Neural crest cell (in vitro differentiated cells): ENCODE data around the gene PLPPR2. TPM values are rescaled to one million over a fixed set of nuclear protein-coding genes. Genes with fewer than 3 reads are reported as not detected.
A peak's percentile ranks its signal among the peaks of the same experiment; 100 is the strongest.
"Not testable (repeated sequence)": the region's sequence is repeated elsewhere in the genome, so short reads cannot be mapped to it uniquely, and the experiment has no call there.

ENCODE experiments used
- DNase-seq: peaks from one replicate; pipeline ENCODE4 v3.0.0; 2021; ENCODE audit warnings: low read depth, mixed read lengths, low spot score
- H3K27ac Mint-ChIP-seq: one replicate; pipeline ENCODE4 v1.8.0; 2021; ENCODE audit warnings: mild to moderate bottlenecking, mixed read lengths; ENCODE audit not compliant: unreplicated experiment
- H3K27me3 Mint-ChIP-seq: 2 replicates; pipeline ENCODE4 v1.8.0; 2021; ENCODE audit warnings: low read depth, mild to moderate bottlenecking, mixed read lengths
- H3K36me3 Mint-ChIP-seq: 2 replicates; pipeline ENCODE4 v1.8.0; 2021; ENCODE audit warnings: low read depth, mild to moderate bottlenecking, mixed read lengths
- H3K4me1 Mint-ChIP-seq: 2 replicates; pipeline ENCODE4 v1.8.0; 2021; ENCODE audit warnings: mixed read lengths
- H3K4me3 Mint-ChIP-seq: one replicate; pipeline ENCODE4 v1.8.0; 2021; ENCODE audit warnings: mild to moderate bottlenecking, mixed read lengths
- H3K9me3 Mint-ChIP-seq: 2 replicates; pipeline ENCODE4 v1.8.0; 2021; ENCODE audit warnings: mixed read lengths
- CTCF ChIP-seq: fragments of 200-600 bp; sonication (generic); conservative IDR thresholded peaks from 2 replicates; pipeline ENCODE4 v1.5.0; 2021; ENCODE audit warnings: antibody characterized with exemption, mild to moderate bottlenecking
- long read RNA-seq: library from polyadenylated mRNA; unstranded; transcript quantifications from one replicate; pipeline ENCODE4 v2.0.0, GENCODE V29; 2020
- total RNA-seq: library from RNA; stranded (reverse); gene quantifications from 2 replicates; pipeline ENCODE4 v1.2.1, GENCODE V29; 2021

Gene PLPPR2, protein sequence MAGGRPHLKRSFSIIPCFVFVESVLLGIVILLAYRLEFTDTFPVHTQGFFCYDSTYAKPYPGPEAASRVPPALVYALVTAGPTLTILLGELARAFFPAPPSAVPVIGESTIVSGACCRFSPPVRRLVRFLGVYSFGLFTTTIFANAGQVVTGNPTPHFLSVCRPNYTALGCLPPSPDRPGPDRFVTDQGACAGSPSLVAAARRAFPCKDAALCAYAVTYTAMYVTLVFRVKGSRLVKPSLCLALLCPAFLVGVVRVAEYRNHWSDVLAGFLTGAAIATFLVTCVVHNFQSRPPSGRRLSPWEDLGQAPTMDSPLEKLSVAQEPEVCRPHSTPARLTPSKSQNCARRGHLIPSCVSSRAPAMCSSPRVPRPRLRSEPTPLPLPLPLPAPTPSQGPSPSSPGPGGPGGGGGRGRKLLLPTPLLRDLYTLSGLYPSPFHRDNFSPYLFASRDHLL
- 10.3 and 12.3 TPM in 2 replicates for total RNA-seq
- long read RNA-seq, result 0 reads

GRCh38 chr19:11355160-11356073, at the start of gene PLPPR2:
Gene PLPPR2 (plus strand): TSS chr19:11355432. CDS start chr19:11357674, 2,242 bp downstream.
- H3K36me3 Mint-ChIP-seq, result no peaks in the 10 kb centered on the region
- DNase-seq, result peak; percentile 91
- peaks cover 25% of the 10 kb centered on the region for H3K27me3 Mint-ChIP-seq
- H3K4me3 Mint-ChIP-seq, result peak within 1 kb of the TSS; percentile 83
- H3K27ac Mint-ChIP-seq, result peak within 1 kb of the TSS; percentile 58
- no peak for TF ChIP-seq CTCF
- H3K4me1 Mint-ChIP-seq, result peaks cover 13% of the 10 kb centered on the region
- H3K9me3 Mint-ChIP-seq, result no peaks in the 10 kb centered on the region

- TF ChIP-seq CTCF, result no peak
- Mint-ChIP-seq H3K4me3 (no peak overlapping the region), H3K4me1 (no peaks in the 10 kb centered on the region), H3K27me3 (no peaks in the 10 kb centered on the region), H3K9me3 (no peaks in the 10 kb centered on the region), H3K27ac (no peak overlapping the region), H3K36me3 (no peaks in the 10 kb centered on the region)
- DNase-seq, result no peak
Observed at GRCh38 chr19:11306337-11306736, 48.9 kb upstream of the PLPPR2 start.

DNA sequence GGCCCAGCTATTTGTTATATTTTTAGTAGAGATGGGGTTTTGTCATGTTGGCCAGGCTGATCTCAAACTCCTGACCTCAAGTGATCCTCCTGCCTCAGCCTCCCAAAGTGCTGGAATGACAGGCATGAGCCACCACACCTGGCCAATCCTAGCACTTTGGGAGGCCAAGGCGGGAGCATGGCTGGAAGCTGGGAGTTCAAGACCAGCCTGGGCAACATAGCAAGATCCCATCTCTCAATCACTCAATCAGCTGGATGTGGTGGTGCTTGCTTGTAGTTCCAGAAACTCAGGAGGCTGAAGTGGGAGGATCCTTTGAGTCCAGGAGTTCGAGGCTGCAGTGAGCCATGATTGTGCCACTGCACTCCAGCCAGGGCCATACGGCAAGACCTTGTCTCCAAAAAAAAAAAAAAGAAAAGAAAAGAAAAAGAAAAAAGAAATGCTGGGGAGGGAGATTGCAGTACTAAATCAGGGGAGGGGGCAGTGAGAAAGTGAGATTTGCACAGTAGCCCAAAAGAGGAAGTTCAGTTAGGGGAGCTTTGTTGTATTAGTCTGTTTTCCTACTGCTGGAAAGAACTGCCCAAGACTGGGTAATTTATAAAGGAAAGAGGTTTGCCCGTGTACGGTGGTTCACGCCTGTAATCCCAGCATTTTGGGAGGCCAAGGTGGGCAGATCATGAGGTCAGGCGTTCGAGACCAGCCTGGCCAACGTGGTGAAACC, 34.8 kb upstream of the PLPPR2 start:
- not testable (repeated sequence) for H3K4me3 Mint-ChIP-seq, DNase-seq, H3K4me1 Mint-ChIP-seq, H3K9me3 Mint-ChIP-seq, H3K27me3 Mint-ChIP-seq, H3K27ac Mint-ChIP-seq, H3K36me3 Mint-ChIP-seq

- DNase-seq, result no peak
- Mint-ChIP-seq H3K4me3 (no peak overlapping the region), H3K27ac (no peak overlapping the region), H3K27me3 (no peaks in the 10 kb centered on the region), H3K4me1 (no peaks in the 10 kb centered on the region), H3K36me3 (no peaks in the 10 kb centered on the region), H3K9me3 (no peaks in the 10 kb centered on the region)
- no peak for TF ChIP-seq CTCF
Observed at GRCh38 chr19:11321191-11322126, 33.8 kb upstream of the PLPPR2 start.

GRCh38 chr19:11322269-11323024, 32.8 kb upstream of the PLPPR2 start:
- H3K27me3 Mint-ChIP-seq, result no peaks in the 10 kb centered on the region
- no peaks in the 10 kb centered on the region for H3K4me1 Mint-ChIP-seq
- H3K9me3 Mint-ChIP-seq, result no peaks in the 10 kb centered on the region
- H3K4me3 Mint-ChIP-seq, result no peak overlapping the region
- no peak for DNase-seq
- peaks cover 2% of the 10 kb centered on the region for H3K36me3 Mint-ChIP-seq
- H3K27ac Mint-ChIP-seq, result no peak overlapping the region
- no peak for TF ChIP-seq CTCF
